Measurements from ENCODE around the gene DCTD. TPM values are rescaled to one million over a fixed set of nuclear protein-coding genes. Genes with fewer than 3 reads are reported as not detected.

Gene DCTD
- total and polyA plus RNA-seq, 2 of the 13 experiments (the other 11 are each of a cell fraction or from before 2014, with no cell fraction given), result 85.1 to 95.3 TPM

DNA sequence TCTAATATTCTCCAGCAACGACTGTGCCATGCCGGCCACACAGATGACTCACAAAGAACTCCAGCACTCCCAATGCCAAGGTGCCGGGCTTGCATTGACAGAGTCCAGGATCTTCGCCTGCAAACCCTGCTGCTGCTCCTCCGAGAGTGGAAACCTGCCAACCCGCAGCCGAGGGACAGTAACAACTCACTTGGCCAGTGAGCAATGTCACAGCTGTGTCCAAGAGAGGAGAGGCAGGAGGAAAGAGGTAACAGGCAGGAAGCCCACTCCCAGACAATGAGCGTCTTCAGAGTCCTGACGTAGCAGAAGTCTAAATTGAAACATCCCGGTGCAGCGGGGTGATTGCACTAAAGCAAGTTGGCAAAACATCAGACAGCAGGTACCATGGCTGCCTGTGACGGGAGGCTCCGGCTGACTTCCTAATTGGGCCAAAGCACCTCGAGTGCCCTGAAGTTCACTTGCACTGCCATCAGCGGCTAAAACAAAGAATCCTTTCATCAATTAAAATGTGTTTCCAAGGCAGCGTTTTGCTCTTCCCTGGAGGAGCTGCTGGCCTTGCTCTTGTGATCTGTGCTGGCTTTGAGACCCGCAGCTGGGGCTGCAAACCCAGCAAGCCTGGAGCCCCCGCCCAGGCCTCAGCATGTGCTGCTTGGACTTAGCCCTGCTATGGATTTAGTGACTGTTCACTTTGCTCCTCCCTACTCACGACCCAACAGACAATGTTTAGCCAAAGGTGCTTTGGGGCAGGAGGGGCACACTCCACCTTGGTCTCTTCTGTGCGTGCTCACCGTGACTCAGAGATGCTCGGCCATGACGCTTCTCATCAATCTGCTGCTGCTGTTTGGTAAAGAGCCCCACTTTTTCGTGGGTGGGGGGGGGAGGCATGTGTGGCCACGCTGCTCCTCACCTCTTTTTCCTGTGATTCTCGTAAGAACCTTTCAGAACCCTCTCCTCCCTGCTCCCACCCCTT lies 36.5 kb downstream of the DCTD start (continued):
- TF ChIP-seq ZNF709 (CRISPR knock-in tag; IDR thresholded peaks at IDR 0.05) (peak; percentile 34; the same call in 1 of the 2 replicates), SAFB2 (CRISPR knock-in tag; IDR thresholded peaks at IDR 0.05; ENCODE audit: borderline replicate concordance, low read depth) (peak; percentile 88; the same call in 1 of the 2 replicates), ZNF775 (CRISPR knock-in tag; IDR thresholded peaks at IDR 0.05; ENCODE audit: borderline replicate concordance) (0 out of 2 replicates have a peak, but pooled peaks have one; percentile 33), SNRNP70 (IDR thresholded peaks at IDR 0.05; ENCODE audit: low read depth, low read length) (no peak), HNRNPL (IDR thresholded peaks at IDR 0.05; ENCODE audit: low read depth, low read length) (0 out of 2 replicates have a peak, but pooled peaks have one; percentile 33), ZNF331 (CRISPR knock-in tag; IDR thresholded peaks at IDR 0.05) (peak; percentile 89), MIER3 (CRISPR knock-in tag; IDR thresholded peaks at IDR 0.05; ENCODE audit: borderline replicate concordance) (peak; percentile 65; the same call in 1 of the 2 replicates), ASH2L (IDR thresholded peaks at IDR 0.05; ENCODE audit: insufficient read length, low read depth, low read length) (no peak), SALL2 (CRISPR knock-in tag; IDR thresholded peaks at IDR 0.05) (no peak), POGZ (CRISPR knock-in tag; IDR thresholded peaks at IDR 0.05) (peak; percentile 76), MXD4 (CRISPR knock-in tag; IDR thresholded peaks at IDR 0.05) (peak; percentile 72), SP140L (CRISPR knock-in tag; IDR thresholded peaks at IDR 0.05; ENCODE audit: borderline replicate concordance) (0 out of 2 replicates have a peak, but pooled peaks have one; percentile 52), RARA (CRISPR knock-in tag; IDR thresholded peaks at IDR 0.05) (peak; percentile 70), ZBTB33 (CRISPR knock-in tag; IDR thresholded peaks at IDR 0.05) (peak; percentile 34; the same call in 1 of the 2 replicates), ZNF367 (CRISPR knock-in tag; IDR thresholded peaks at IDR 0.05; ENCODE audit: borderline replicate concordance) (no peak), ZMAT3 (CRISPR knock-in tag; conservative IDR thresholded peaks at IDR 0.05) (0 out of 2 replicates have a peak, but pooled peaks have one; percentile 64), ZNF274 (CRISPR knock-in tag; IDR thresholded peaks at IDR 0.05) (no peak; the same call in 1 of the 2 replicates), GLI4 (CRISPR knock-in tag; IDR thresholded peaks at IDR 0.05; ENCODE audit: borderline replicate concordance) (peak; percentile 64; the same call in 1 of the 2 replicates), KLF12 (CRISPR knock-in tag; IDR thresholded peaks at IDR 0.05; ENCODE audit: borderline replicate concordance) (0 out of 2 replicates have a peak, but pooled peaks have one; percentile 42), CAMTA2 (CRISPR knock-in tag; IDR thresholded peaks at IDR 0.05; ENCODE audit: borderline replicate concordance) (peak; percentile 71; the same call in 1 of the 2 replicates), ELF4 (CRISPR knock-in tag; IDR thresholded peaks at IDR 0.05; ENCODE audit: borderline replicate concordance) (no peak)
- TF ChIP-seq, protein P1, sequence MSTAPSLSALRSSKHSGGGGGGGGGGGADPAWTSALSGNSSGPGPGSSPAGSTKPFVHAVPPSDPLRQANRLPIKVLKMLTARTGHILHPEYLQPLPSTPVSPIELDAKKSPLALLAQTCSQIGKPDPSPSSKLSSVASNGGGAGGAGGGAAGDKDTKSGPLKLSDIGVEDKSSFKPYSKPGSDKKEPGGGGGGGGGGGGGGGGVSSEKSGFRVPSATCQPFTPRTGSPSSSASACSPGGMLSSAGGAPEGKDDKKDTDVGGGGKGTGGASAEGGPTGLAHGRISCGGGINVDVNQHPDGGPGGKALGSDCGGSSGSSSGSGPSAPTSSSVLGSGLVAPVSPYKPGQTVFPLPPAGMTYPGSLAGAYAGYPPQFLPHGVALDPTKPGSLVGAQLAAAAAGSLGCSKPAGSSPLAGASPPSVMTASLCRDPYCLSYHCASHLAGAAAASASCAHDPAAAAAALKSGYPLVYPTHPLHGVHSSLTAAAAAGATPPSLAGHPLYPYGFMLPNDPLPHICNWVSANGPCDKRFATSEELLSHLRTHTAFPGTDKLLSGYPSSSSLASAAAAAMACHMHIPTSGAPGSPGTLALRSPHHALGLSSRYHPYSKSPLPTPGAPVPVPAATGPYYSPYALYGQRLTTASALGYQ (CRISPR knock-in tag; IDR thresholded peaks at IDR 0.05), result 0 out of 2 replicates have a peak, but pooled peaks have one; percentile 52
- TF ChIP-seq, protein P2, sequence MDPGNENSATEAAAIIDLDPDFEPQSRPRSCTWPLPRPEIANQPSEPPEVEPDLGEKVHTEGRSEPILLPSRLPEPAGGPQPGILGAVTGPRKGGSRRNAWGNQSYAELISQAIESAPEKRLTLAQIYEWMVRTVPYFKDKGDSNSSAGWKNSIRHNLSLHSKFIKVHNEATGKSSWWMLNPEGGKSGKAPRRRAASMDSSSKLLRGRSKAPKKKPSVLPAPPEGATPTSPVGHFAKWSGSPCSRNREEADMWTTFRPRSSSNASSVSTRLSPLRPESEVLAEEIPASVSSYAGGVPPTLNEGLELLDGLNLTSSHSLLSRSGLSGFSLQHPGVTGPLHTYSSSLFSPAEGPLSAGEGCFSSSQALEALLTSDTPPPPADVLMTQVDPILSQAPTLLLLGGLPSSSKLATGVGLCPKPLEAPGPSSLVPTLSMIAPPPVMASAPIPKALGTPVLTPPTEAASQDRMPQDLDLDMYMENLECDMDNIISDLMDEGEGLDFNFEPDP (CRISPR knock-in tag; conservative IDR thresholded peaks at IDR 0.05), result peak; percentile 96

Data from HepG2 (cell line).